Neuronal stem cell (in vitro differentiated cells): ENCODE data around the gene RBMS3.
A peak's percentile ranks its signal among the peaks of the same experiment; 100 is the strongest.

Experiments
- DNase-seq: peaks from one replicate; pipeline ENCODE4 v3.0.0-alpha.2; 2013; ENCODE audit warnings: low spot score
- H2AFZ ChIP-seq: one replicate; pipeline ENCODE4 v1.6.1; 2013; ENCODE audit warnings: mild to moderate bottlenecking, low read length, inconsistent platforms
- H2AK5ac ChIP-seq: 2 replicates; pipeline ENCODE4 v1.6.1; 2013; ENCODE audit warnings: low read depth, mild to moderate bottlenecking, inconsistent platforms, low read length, moderate library complexity, mixed read lengths
- H2BK120ac ChIP-seq: 2 replicates; pipeline ENCODE4 v1.6.1; 2013; ENCODE audit warnings: low read depth, mild to moderate bottlenecking, inconsistent platforms, low read length, moderate library complexity, mixed read lengths
- H2BK12ac ChIP-seq: one replicate; pipeline ENCODE4 v1.6.1; 2013; ENCODE audit warnings: low read length, inconsistent platforms
- H2BK15ac ChIP-seq: 2 replicates; pipeline ENCODE4 v1.6.1; 2013; ENCODE audit warnings: mild to moderate bottlenecking, low read length, inconsistent platforms, mixed read lengths
- H2BK5ac ChIP-seq: one replicate; pipeline ENCODE4 v1.6.1; 2013; ENCODE audit warnings: inconsistent platforms, mild to moderate bottlenecking, low read length, moderate library complexity
- H3K14ac ChIP-seq: one replicate; pipeline ENCODE4 v1.6.1; 2013; ENCODE audit warnings: low read length, inconsistent platforms
- H3K18ac ChIP-seq: 2 replicates; pipeline ENCODE4 v1.6.1; 2013; ENCODE audit warnings: low read length, inconsistent platforms
- H3K23ac ChIP-seq: 2 replicates; pipeline ENCODE4 v1.6.1; 2013; ENCODE audit warnings: low read depth, mild to moderate bottlenecking, mixed read lengths, low read length, inconsistent platforms; ENCODE audit not compliant: poor library complexity
- H3K27ac ChIP-seq: replicated peaks from 3 replicates; pipeline ENCODE4 v1.5.1; 2013; ENCODE audit warnings: low read length, inconsistent platforms
- H3K27me3 ChIP-seq, 3 experiments: 2 replicates each; pipeline ENCODE4 v1.6.1; 2013; ENCODE audit warnings: low read length in 3 of 3, mild to moderate bottlenecking in 2 of 3, inconsistent platforms in 1 of 3, low read depth in 1 of 3, mixed read lengths in 1 of 3, moderate library complexity in 1 of 3; ENCODE audit not compliant: control insufficient read depth in 3 of 3, insufficient read depth in 3 of 3
- H3K36me3 ChIP-seq, 2 donors: replicated peaks in 1 of 2; 2 replicates each; pipeline ENCODE4 v1.6.1; 2013; ENCODE audit warnings: low read length in 2 of 2; ENCODE audit not compliant: control insufficient read depth in 2 of 2, insufficient read depth in 2 of 2
- H3K4ac ChIP-seq: 2 replicates; pipeline ENCODE4 v1.6.1; 2013; ENCODE audit warnings: inconsistent platforms, mild to moderate bottlenecking, low read length, moderate library complexity
- H3K4me1 ChIP-seq, 2 donors: 1 replicate in 1 of 2; 2 replicates in 1 of 2; pipeline ENCODE4 v1.6.1; 2013; ENCODE audit warnings: low read length in 2 of 2, low read depth in 1 of 2; ENCODE audit not compliant: control insufficient read depth in 2 of 2, insufficient read depth in 1 of 2
- H3K4me2 ChIP-seq: one replicate; pipeline ENCODE4 v1.6.1; 2013; ENCODE audit warnings: mild to moderate bottlenecking, low read length, inconsistent platforms; ENCODE audit not compliant: insufficient read depth, poor library complexity, severe bottlenecking
- H3K4me3 ChIP-seq, 2 donors: 2 replicates each; pipeline ENCODE4 v1.5.1; 2013; ENCODE audit warnings: low read length in 2 of 2, mild to moderate bottlenecking in 2 of 2, inconsistent platforms in 1 of 2, moderate library complexity in 1 of 2
- H3K79me1 ChIP-seq: one replicate; pipeline ENCODE4 v1.6.1; 2013; ENCODE audit warnings: low read depth, mild to moderate bottlenecking, inconsistent platforms, low read length, moderate library complexity
- H3K9ac ChIP-seq: one replicate; pipeline ENCODE4 v1.6.1; 2013; ENCODE audit warnings: mild to moderate bottlenecking, low read depth, low read length, inconsistent platforms; ENCODE audit not compliant: poor library complexity
- H3K9me3 ChIP-seq, 2 donors: replicated peaks in 1 of 2; 2 replicates each; pipeline versions ENCODE3 to v1.6.1; 2013; ENCODE audit warnings: low read length in 2 of 2, mild to moderate bottlenecking in 2 of 2, inconsistent platforms in 1 of 2, low read depth in 1 of 2, mixed read lengths in 1 of 2, moderate library complexity in 1 of 2; ENCODE audit not compliant: control insufficient read depth in 2 of 2, insufficient read depth in 1 of 2
- H4K8ac ChIP-seq: one replicate; pipeline ENCODE4 v1.6.1; 2013; ENCODE audit warnings: low read depth, mild to moderate bottlenecking, inconsistent platforms, low read length, moderate library complexity
- H4K91ac ChIP-seq: one replicate; pipeline ENCODE4 v1.6.1; 2013; ENCODE audit warnings: low read length, low read depth, mild to moderate bottlenecking, inconsistent platforms; ENCODE audit not compliant: poor library complexity
- WGBS, 2 donors: extraction: QIAGEN DNeasy Blood & Tissue Kit; methylation state at CpG; one replicate each; pipeline ENCODE4 v1.1.7; 2013; ENCODE audit warnings: missing lambda C conversion rate in 2 of 2, mixed read lengths in 1 of 2; ENCODE audit not compliant: insufficient read length in 2 of 2, insufficient replicate concordance in 1 of 2; ENCODE audit errors: extremely low coverage in 2 of 2; 5-methylcytosine and 5-hydroxymethylcytosine counted together

Gene RBMS3

GRCh38 chr3:29853841-29854397 lies 573.0 kb downstream of the RBMS3 start:
- H3K4me2 ChIP-seq: no peak overlapping the region
- H4K91ac ChIP-seq: no peak overlapping the region
- H3K9me3 ChIP-seq: peaks cover 0 to 8% of the 10 kb centered on the region in 2 donors
- no peak for DNase-seq
- no peak overlapping the region for H3K14ac ChIP-seq
- H3K23ac ChIP-seq: peak overlapping the region; percentile 44
- H3K4me1 ChIP-seq: no peaks in the 10 kb centered on the region
- no peaks in the 10 kb centered on the region for H3K36me3 ChIP-seq
- no peak overlapping the region for H2AFZ ChIP-seq
- no peak overlapping the region for H2BK15ac ChIP-seq
- H3K4me3 ChIP-seq: no peak overlapping the region
- no peaks in the 10 kb centered on the region for H3K79me1 ChIP-seq
- no peak overlapping the region for H3K18ac ChIP-seq
- H3K4ac ChIP-seq: no peak overlapping the region
- WGBS, 2 donors: no CpG with 5 or more reads among the region's 7 CpGs
- no peak overlapping the region for H3K27ac ChIP-seq
- H2AK5ac ChIP-seq: no peak overlapping the region
- no peaks in the 10 kb centered on the region for H3K27me3 ChIP-seq
- no peak overlapping the region for H2BK5ac ChIP-seq
- H2BK120ac ChIP-seq: no peak overlapping the region
- no peak overlapping the region for H2BK12ac ChIP-seq
- H4K8ac ChIP-seq: no peak overlapping the region
- no peak overlapping the region for H3K9ac ChIP-seq

- Histone ChIP-seq H2BK5ac (no peak overlapping the region), H4K91ac (no peak overlapping the region), H3K36me3 (no peaks in the 10 kb centered on the region), H2BK15ac (no peak overlapping the region), H3K27me3 (no peaks in the 10 kb centered on the region), H4K8ac (no peak overlapping the region), H3K9ac (no peak overlapping the region), H2BK120ac (no peak overlapping the region), H3K4me1 (no peaks in the 10 kb centered on the region), H3K4me2 (no peak overlapping the region), H3K9me3 (peaks cover 0 to 8% of the 10 kb centered on the region in 2 donors), H3K4me3 (no peak overlapping the region), H2AFZ (no peak overlapping the region), H3K79me1 (no peaks in the 10 kb centered on the region), H3K27ac (no peak overlapping the region), H3K18ac (no peak overlapping the region), H2BK12ac (no peak overlapping the region), H3K23ac (no peak overlapping the region), H3K4ac (no peak overlapping the region), H3K14ac (no peak overlapping the region), H2AK5ac (no peak overlapping the region)
- DNase-seq: no peak
Measured at GRCh38 chr3:29854821-29855220, 574.0 kb downstream of the RBMS3 start.

DNA sequence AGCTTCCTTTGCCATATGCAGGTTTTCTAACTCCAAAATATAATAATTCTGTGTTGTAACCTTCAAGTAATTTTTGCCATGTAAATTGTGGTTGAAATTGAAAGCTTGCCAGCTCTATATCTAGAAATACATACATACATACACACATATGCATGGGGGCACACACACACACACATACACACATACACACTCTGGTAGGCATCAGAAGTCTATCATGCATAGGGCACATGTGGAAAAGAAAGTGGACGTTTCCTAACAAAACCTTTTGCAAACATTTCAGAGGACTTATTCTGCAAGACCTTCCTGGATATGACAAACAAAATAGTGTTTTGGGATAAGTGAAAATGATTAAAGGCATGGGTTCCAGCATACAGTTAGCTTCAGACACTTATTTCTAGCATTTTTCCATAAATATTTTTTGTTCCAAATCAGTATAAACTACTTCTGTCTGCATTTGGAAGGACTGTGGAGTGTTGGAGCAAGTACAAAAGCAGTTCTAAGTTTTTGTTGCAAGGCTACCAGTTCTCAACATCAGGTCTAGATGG lies 578.9 kb downstream of the RBMS3 start:
- no peak overlapping the region for H2BK120ac ChIP-seq
- no peak overlapping the region for H3K14ac ChIP-seq
- DNase-seq: no peak
- no peak overlapping the region for H3K23ac ChIP-seq
- H2BK15ac ChIP-seq: no peak overlapping the region
- no peak overlapping the region for H4K8ac ChIP-seq
- no peaks in the 10 kb centered on the region for H3K36me3 ChIP-seq
- no peak overlapping the region for H3K27ac ChIP-seq
- no peak overlapping the region for H2AFZ ChIP-seq
- H3K18ac ChIP-seq: no peak overlapping the region
- H2BK12ac ChIP-seq: no peak overlapping the region
- H3K9me3 ChIP-seq: no peaks in the 10 kb centered on the region
- no peak overlapping the region for H4K91ac ChIP-seq
- no peaks in the 10 kb centered on the region for H3K27me3 ChIP-seq
- H2AK5ac ChIP-seq: no peak overlapping the region
- no peak overlapping the region for H3K4me3 ChIP-seq
- H3K4me1 ChIP-seq: no peaks in the 10 kb centered on the region
- H3K4ac ChIP-seq: no peak overlapping the region
- H3K4me2 ChIP-seq: no peak overlapping the region
- no peak overlapping the region for H3K9ac ChIP-seq
- no peaks in the 10 kb centered on the region for H3K79me1 ChIP-seq
- no peak overlapping the region for H2BK5ac ChIP-seq
- no CpG with 5 or more reads among the region's 1 CpG for WGBS, 2 donors

DNA sequence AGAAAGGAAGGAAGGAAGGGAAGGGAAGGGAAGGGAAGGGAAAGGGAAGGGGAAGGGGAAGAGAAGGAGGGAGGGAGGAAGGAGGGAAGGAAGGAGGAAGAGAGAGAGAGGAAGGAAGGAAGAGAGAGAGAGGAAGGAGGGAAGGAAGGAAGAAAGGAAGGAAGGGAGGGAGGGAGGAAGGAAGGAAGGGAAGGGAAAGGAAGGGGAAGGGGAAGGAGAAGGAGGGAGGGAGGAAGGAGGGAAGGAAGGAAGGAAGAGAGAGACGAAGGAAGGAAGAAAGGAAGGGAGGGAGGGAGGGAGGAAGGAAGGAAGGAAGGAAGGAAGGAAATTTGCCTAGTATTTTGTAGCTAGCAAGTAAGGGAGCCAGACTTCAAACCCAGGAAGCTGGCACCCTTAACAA lies 583.9 kb downstream of the RBMS3 start:
- no peak overlapping the region for H3K23ac ChIP-seq
- DNase-seq: no peak
- no peak overlapping the region for H3K9ac ChIP-seq
- no peak overlapping the region for H2BK12ac ChIP-seq
- H3K4me1 ChIP-seq: no peaks in the 10 kb centered on the region
- H3K27ac ChIP-seq: no peak overlapping the region
- no peak overlapping the region for H3K4me3 ChIP-seq
- no peaks in the 10 kb centered on the region for H3K79me1 ChIP-seq
- H3K27me3 ChIP-seq: no peaks in the 10 kb centered on the region
- no peak overlapping the region for H4K91ac ChIP-seq
- no peak overlapping the region for H2AK5ac ChIP-seq
- no CpG with 5 or more reads among the region's 1 CpG for WGBS, 2 donors
- H2BK120ac ChIP-seq: no peak overlapping the region
- no peak overlapping the region for H4K8ac ChIP-seq
- no peak overlapping the region for H3K14ac ChIP-seq
- no peak overlapping the region for H2BK5ac ChIP-seq
- no peak overlapping the region for H3K4me2 ChIP-seq
- no peak overlapping the region for H3K18ac ChIP-seq
- no peak overlapping the region for H2AFZ ChIP-seq
- no peak overlapping the region for H3K4ac ChIP-seq
- H3K36me3 ChIP-seq: no peaks in the 10 kb centered on the region
- H3K9me3 ChIP-seq: no peaks in the 10 kb centered on the region
- no peak overlapping the region for H2BK15ac ChIP-seq
